ENCODE measurements around the gene DIPK1B. TPM values are rescaled to one million over a fixed set of nuclear protein-coding genes. Genes with fewer than 3 reads are reported as not detected.
A peak's percentile ranks its signal among the peaks of the same experiment; 100 is the strongest.

The DIPK1B gene
- total RNA-seq, 2 donors from 2014 or later: 4.8 to 6.9 TPM

DNA sequence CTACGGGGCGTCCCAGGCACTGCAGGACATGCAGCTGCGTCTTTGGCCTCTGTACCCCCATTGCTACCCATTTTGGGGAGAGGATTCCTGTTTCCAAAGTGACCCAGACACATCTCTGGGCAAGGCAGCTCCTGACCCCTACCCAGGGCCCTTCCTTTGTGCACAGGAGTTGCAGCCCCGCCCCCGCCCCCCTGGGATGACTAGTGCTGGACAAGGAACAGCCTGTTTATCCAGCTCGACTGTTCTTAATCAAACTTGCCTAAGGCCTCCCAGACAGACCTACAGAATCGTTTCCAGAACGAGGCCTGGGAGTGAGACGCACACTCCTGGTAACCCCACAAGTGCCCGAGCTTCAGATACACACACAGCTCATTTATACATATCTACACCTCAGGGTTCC lies 13.2 kb downstream of the DIPK1B start:
- no peak for TF ChIP-seq CTCF (IDR thresholded peaks at IDR 0.05)
- H3K9me3 ChIP-seq: no peaks in the 10 kb centered on the region
- peaks cover 21% of the 10 kb centered on the region for H3K36me3 ChIP-seq
- no peak for DNase-seq (ENCODE audit: low spot score)
- H3K4me3 ChIP-seq: no peak overlapping the region
- no peaks in the 10 kb centered on the region for H3K27me3 ChIP-seq (replicated peaks; ENCODE audit: insufficient read depth)
- peaks cover 8 to 28% of the 10 kb centered on the region in 2 donors for H3K4me1 ChIP-seq (ENCODE audit: control insufficient read depth in 1 of 2, low read depth in 2 of 2)
- ATAC-seq (ENCODE audit: insufficient number of reproducible peaks, low FRiP score, low read depth): no peak
- H3K27ac ChIP-seq: no peak overlapping the region

- Histone ChIP-seq H3K4me1 (ENCODE audit: control insufficient read depth in 1 of 2, low read depth in 2 of 2) (peaks cover 8 to 28% of the 10 kb centered on the region in 2 donors), H3K4me3 (no peak overlapping the region), H3K36me3 (peaks cover 21% of the 10 kb centered on the region), H3K27me3 (replicated peaks; ENCODE audit: insufficient read depth) (no peaks in the 10 kb centered on the region), H3K27ac (no peak overlapping the region), H3K9me3 (no peaks in the 10 kb centered on the region)
- ATAC-seq (ENCODE audit: insufficient number of reproducible peaks, low FRiP score, low read depth): no peak
- no peak for TF ChIP-seq CTCF (IDR thresholded peaks at IDR 0.05)
- no peak for DNase-seq (ENCODE audit: low spot score)
Observed at GRCh38 chr9:136726118-136726517, 13.7 kb downstream of the DIPK1B start.

DNA sequence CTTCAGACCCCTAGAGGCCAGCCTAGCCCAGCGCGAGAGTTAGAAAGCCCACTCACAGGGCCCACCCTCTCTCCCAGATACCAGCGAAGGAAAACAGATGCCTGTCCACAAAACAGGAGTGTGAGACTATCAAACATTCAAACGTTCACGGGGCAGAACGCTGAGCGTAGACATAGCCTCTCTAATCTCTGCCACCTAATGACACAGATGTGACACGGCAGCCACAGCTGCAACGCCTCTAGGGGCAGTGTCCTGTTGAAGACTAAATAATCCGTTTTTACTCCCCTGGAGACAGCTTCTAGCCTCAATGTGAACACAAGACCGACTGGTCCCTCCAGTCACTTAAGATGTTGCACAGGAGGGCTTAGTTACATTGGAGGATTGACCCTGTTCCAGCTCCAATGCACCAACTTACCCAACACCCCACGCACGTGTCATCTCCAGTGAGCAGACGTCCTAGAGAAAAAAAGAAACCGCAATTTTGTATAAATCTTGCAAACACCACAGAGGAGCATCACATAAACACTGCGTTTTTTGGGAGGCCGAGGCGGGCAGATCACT lies 14.3 kb downstream of the DIPK1B start:
- Histone ChIP-seq H3K27me3 (replicated peaks; ENCODE audit: insufficient read depth) (no peaks in the 10 kb centered on the region), H3K27ac (no peak overlapping the region), H3K36me3 (peaks cover 21% of the 10 kb centered on the region), H3K9me3 (no peaks in the 10 kb centered on the region), H3K4me3 (peak overlapping the region; percentile 76), H3K4me1 (ENCODE audit: control insufficient read depth in 1 of 2, low read depth in 2 of 2) (peaks cover 8 to 28% of the 10 kb centered on the region in 2 donors)
- ATAC-seq (ENCODE audit: insufficient number of reproducible peaks, low FRiP score, low read depth) (no peak), DNase-seq (ENCODE audit: low spot score) (no peak)
- TF ChIP-seq CTCF (IDR thresholded peaks at IDR 0.05): no peak

DNA sequence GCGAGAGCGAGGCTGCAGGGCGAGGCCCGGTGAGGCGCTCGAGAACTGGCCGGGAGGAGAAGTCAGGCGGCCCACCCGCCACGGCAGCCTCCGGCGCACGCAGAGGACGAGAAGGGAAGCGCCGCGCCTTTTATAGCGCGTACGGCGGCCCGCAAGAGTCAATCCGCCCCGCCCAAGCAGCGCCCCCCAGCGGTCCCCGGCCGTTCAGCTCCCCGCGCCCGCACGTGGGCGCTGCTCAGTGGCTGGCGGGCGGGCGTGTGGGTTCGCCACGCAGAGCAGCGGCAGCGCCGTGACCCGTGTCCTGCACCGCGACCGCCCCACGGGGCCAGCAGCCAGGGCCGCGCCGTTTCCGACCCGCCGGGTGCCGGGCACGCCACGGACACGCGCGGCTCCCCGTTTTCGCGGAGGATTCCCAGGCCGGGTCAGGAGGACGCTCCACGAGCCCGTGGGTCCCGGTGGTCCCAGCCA lies 15.7 kb downstream of the DIPK1B start:
- H3K27ac ChIP-seq: no peak overlapping the region
- peak; percentile 72 for ATAC-seq (ENCODE audit: insufficient number of reproducible peaks, low FRiP score, low read depth)
- TF ChIP-seq CTCF (IDR thresholded peaks at IDR 0.05): peak; percentile 83

DNA sequence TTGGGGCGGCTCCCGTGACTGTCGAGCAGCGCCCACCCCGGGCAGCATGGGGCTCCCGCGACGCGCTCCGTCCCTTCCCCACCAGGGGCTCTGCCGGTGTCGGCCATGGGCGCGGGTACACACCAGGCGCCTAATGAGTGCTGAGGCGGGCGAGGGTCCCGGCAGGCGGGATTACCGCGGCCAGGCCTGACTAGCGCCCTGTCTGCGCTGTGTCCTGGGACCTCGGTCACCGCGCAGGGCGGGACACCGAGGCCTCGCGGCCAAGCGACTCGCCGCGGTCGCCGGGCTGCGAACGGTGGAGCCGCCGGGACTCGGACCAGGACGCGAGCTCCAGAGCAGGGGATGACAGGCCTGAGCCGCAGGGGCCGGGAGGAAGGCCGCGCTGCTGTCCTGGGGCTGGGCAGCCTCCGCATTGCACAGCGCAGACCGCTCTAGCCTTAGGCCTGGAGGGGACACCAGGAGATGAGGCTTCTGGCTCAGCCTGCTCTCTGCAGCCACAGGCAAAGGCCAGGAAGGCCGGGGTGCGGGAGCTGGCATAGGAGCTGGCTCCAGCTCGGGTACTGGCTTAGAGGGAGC lies 16.3 kb downstream of the DIPK1B start:
- H3K4me1 ChIP-seq (ENCODE audit: control insufficient read depth in 1 of 2, low read depth in 2 of 2): peaks cover 8 to 28% of the 10 kb centered on the region in 2 donors

More for the DNA sequence above, 15.7 kb downstream of the DIPK1B start:
- Histone ChIP-seq H3K4me1 (ENCODE audit: control insufficient read depth in 1 of 2, low read depth in 2 of 2) (peaks cover 8 to 28% of the 10 kb centered on the region in 2 donors), H3K27me3 (replicated peaks; ENCODE audit: insufficient read depth) (no peaks in the 10 kb centered on the region), H3K4me3 (peak overlapping the region; percentile 76), H3K36me3 (peaks cover 16% of the 10 kb centered on the region), H3K9me3 (no peaks in the 10 kb centered on the region)
- peak; percentile 40 for DNase-seq (ENCODE audit: low spot score)

More for the DNA sequence above, 16.3 kb downstream of the DIPK1B start:
- no peak for TF ChIP-seq CTCF (IDR thresholded peaks at IDR 0.05)
- H3K27ac ChIP-seq: no peak overlapping the region
- no peaks in the 10 kb centered on the region for H3K9me3 ChIP-seq
- no peak for ATAC-seq (ENCODE audit: insufficient number of reproducible peaks, low FRiP score, low read depth)
- DNase-seq (ENCODE audit: low spot score): no peak
- no peaks in the 10 kb centered on the region for H3K27me3 ChIP-seq (replicated peaks; ENCODE audit: insufficient read depth)
- H3K4me3 ChIP-seq: peak overlapping the region; percentile 76
- H3K36me3 ChIP-seq: peaks cover 11% of the 10 kb centered on the region

Data from thoracic aorta (tissue), 2 donors.